T47D (cell line): ENCODE results near the gene PSMB3.
"Not testable (repeated sequence)": the region's sequence is repeated elsewhere in the genome, so short reads cannot be mapped to it uniquely, and the experiment has no call there.

Experiments
- DNase-seq, 2 experiments: peaks; one replicate each; pipeline versions ENCODE4 v3.0.0 to v3.0.0-alpha.2; 2011 to 2012; ENCODE audit warnings: low read depth in 1 of 2, low spot score in 1 of 2
- JUND ChIP-seq: IDR thresholded peaks from 2 replicates; pipeline ENCODE4 v1.6.1; 2012; ENCODE audit warnings: low read depth
- in situ Hi-C: cut with HindIII; loops from 2 replicates; pipeline ENCODE4 v1.10.0; 2016; ENCODE audit warnings: low sequenced_read_pairs, low pct_unique_long_range_greater_than_20kb

Gene PSMB3

DNA sequence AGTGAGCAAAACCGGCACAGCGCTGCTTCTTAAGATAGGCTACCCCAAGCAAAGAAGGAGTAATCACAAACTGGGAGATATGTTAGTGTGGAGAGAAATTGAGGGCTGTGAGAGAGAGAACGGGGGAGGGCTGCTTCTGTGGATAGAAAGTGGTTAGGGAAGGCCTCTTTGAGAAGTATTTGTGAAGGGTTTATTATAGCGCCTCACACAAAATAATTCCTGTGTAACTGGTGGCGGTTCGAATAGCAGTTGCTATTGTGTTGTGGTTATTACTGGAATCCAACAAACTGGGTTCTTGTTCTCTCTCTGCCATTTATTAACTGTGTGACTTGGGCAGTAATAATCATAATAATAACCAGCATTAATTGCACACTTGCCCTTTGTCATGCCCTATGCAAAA lies 31.6 kb upstream of the PSMB3 start:
- no peak for TF ChIP-seq JUND
- in situ Hi-C loops, result no loop called here
- DNase-seq, result no peak

GRCh38 chr17:38721802-38722201 lies 30.7 kb upstream of the PSMB3 start:
- no peak for TF ChIP-seq JUND
- DNase-seq, result no peak
- in situ Hi-C loops, result no loop called here

DNA sequence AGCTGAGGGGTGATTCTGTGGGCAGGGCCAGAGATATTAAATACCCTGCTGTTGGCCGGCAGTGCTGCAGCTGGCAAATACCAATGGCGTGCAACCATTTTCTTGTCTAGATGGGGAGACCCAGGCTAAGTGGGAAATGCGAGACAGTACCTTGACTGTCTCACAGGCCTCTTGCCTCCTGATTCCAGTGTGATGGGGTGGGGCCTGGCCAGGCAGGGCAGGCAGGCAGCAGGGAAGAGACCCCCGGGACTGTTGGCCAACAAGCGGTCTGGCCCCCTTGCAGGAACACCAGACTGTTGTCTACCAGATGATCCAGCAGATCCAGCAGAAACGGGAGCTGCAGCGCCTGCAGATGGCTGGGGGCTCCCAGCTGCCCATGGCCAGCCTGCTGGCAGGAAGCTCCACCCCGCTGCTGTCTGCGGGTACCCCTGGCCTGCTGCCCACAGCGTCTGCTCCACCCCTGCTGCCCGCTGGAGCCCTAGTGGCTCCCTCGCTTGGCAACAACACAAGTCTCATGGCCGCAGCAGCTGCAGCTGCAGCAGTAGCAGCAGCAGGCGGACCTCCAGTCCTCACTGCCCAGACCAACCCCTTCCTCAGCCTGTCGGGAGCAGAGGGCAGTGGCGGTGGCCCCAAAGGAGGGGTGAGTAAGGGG lies 28.1 kb upstream of the PSMB3 start:
- no peak for DNase-seq
- TF ChIP-seq JUND, result no peak
- in situ Hi-C loops, result no loop called here

DNA sequence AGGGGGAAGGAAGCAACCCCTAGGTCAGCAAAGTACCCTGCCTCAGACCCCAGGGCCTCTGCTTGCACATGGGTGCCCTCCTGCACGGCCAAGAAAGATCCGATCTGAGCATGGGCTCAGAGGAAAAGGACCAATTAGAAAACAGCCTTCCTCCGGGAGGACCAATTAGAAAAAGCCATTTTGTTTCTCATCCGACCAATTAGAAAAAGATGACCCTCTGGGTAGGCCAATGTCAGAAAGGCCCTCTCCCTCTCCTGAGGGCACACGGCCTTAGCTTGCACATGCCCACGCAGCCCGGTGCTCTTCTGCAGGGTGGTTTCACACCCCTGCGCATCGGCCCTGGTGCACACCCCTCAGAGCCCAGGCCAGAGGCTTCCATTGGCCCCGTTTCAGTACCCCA lies 27.5 kb upstream of the PSMB3 start:
- in situ Hi-C loops, result no loop called here
- DNase-seq, result no peak

DNA sequence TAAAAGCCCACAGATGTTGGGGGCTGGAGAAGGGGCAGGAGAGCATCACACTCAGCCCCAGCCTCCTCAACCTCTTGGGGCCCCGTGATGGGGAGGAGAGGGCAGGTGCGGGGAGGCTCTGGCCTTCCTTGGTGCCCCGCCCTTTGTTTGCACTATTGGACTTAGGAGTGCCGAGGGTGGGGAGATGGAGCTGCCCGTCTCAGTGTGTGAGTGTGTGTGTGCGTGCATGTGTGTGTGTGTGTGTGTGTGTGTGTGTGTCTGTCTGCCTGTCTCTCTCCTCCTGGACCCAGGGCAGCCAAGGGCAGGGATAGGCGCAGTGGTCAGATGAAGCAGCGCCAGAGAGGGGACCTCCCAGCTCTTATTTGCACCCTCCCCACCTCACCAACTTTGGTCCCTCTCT lies 26.4 kb upstream of the PSMB3 start:
- DNase-seq, in situ Hi-C loops: not testable (repeated sequence)

More for the DNA sequence above, 27.5 kb upstream of the PSMB3 start:
- TF ChIP-seq JUND, result no peak

GRCh38 chr17:38727736-38728135 lies 24.8 kb upstream of the PSMB3 start:
- TF ChIP-seq JUND, result no peak
- in situ Hi-C loops, result no loop called here
- no peak for DNase-seq

- DNase-seq, result no peak
- TF ChIP-seq JUND, result no peak
Observed at GRCh38 chr17:38728290-38728831, 24.2 kb upstream of the PSMB3 start.

GRCh38 chr17:38729368-38729885 lies 23.1 kb upstream of the PSMB3 start:
- no peak for TF ChIP-seq JUND
- no peak for DNase-seq
- in situ Hi-C loops, result no loop called here

More at GRCh38 chr17:38728290-38728831, 24.2 kb upstream of the PSMB3 start:
- in situ Hi-C loops, result no loop called here

- TF ChIP-seq JUND, result no peak
- in situ Hi-C loops, result no loop called here
- peak; percentile 92 to 93 for DNase-seq
Observed at GRCh38 chr17:38729886-38730525, 22.5 kb upstream of the PSMB3 start, which contains the start of gene CISD3. Gene CISD3, plus strand, starts transcription at chr17:38730341. Its CDS starts 18 bp downstream, at chr17:38730359.

DNA sequence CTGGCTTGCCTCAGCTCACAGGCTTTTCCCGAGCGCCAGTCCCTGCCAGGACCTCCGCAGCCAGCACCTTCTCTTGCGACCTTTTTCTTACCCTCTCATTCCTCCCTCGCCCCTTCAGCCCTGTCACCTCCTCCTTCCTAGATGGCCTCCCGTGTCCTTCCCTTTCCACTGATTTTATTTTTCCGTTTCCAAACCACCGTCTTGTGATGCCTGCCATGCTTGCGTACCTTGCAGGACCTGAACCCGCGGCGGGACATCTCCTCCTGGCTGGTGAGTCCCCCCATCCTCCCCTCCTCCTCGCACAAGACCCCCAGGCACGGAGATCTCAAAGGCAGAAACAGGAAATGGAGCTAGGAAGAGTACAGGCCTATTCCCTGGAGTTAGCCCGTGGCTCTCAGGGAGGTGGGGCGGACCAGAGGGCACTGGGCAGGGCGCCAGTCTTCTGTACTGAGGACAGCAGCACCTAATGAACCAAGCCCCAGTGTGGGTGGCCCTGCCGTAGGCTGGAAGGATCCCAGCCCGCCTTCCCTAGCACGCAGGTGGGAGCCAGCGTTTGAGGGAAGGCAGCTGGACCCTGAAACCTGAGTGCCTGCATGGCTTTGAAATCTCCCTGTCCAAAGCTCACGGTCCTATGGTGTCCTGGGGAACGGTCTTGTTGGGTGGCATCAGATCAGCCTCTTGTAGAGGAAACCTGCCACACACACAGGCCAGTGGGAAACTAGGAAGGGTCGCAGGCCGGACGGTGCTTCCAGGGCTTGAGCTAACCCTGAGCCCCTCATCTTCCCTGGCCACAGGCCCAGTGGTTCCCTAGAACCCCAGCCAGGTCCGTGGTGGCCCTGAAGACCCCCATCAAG lies 21.8 kb upstream of the PSMB3 start:
- no peak for TF ChIP-seq JUND
- in situ Hi-C loops, result no loop called here
- DNase-seq, result peak in 1 of 2 experiments; percentile 81

GRCh38 chr17:38731526-38732294 lies 20.8 kb upstream of the PSMB3 start:
- no peak for TF ChIP-seq JUND
- peak in 1 of 2 experiments; percentile 42 for DNase-seq
- in situ Hi-C loops, result no loop called here
